Stimulated activated CD8-positive, alpha-beta memory T cell treated with anti-CD3 and anti-CD28 coated beads, Interleukin-4, amount 100 ng/mL, for 24 hours (primary cell): Measurements from ENCODE around the gene BDKRB2.

Experiments
- DNase-seq: peaks from one replicate; pipeline ENCODE4 v3.0.0-alpha.2; 2020; ENCODE audit warnings: low read depth

Gene BDKRB2

DNA sequence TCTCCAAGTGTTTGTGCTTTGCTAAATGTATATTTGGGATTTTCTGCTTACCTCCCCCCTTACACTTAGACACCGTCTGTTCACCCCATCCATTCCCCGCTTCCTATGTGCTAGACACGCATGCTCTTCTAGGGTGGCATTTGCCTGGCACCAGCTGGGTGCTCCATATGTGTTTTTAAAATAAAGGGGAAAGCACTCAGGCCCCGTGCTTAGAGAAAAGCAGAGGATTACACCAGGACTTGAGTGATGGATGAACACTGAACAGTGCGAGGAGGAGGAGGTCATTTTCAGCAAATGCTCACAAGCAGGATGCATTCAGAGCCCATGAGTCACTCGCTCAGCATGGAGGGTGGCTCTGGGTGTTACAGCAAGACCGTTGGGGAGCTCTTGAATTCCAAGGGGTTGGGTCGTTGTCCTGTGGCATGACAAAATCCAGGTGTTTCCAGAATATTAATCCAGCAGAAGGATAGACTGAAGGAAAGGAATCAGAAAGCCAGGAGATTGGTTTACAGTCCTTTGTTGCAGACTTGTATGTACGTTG, 48.4 kb downstream of the BDKRB2 start:
- no peak for DNase-seq

DNA sequence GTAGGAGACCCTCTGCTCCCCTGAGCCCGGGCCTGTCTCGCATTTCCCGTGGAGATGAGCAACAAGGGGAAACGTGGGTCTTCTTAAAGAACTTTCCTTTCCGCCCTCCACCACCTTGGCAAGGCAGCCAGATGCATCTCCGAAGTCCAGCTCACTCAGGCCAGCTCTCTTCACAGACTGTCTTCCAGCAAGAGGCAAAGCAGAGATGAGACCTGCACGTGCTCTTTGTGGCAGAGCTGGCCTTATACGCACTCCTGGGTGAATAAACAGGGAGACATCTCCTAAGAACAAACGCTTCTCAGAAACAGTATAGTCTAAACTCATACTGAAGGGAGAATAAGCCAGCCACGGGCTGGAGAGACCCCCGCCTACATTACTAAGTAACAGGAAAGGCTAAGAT, 50.0 kb downstream of the BDKRB2 start:
- no peak for DNase-seq

DNA sequence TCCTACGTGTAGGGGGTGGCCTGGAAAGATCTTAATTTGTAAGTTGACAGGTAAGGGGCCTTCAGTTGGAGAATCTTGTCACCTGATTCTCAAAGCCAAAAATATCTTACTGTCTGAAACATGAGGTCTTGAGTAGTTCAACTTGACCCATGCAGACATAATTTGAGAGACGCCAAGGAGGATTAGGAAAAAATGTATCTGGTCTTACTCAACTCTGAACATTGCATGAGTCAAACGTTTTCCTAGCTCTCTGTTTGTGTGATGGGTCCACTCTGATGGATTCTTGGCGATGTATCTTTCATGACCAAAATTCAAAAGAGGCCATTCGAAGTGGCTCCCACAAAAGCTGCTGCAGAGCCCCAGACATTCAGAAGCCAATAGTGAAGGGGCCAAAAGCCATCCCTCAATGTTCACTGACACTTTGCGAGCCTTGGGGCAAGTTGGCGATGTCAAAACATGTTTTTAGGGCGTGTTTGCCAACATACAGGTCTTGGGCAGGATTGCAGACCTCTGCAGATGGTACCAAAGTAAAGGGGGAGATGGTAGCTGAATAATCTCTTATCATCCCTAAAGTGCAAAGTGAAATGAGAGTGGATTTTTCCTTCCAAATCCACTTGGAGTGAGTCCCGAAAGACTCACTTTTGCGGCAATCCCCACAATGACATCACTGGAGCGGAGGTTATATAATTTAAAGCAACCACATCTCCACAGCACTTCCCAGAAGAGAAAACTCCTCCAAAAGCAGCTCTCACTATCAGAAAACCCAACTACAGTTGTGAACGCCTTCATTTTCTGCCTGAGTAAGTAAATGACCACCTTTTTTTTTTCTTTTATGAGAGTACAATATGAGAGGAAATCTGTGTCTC, 51.1 kb downstream of the BDKRB2 start, which contains the start of gene BDKRB1:
BDKRB1 (plus strand) TSS at position 710 of the 866 bp plus-strand sequence. CDS start 7,473 bp downstream, outside the sequence.
- no peak for DNase-seq

DNA sequence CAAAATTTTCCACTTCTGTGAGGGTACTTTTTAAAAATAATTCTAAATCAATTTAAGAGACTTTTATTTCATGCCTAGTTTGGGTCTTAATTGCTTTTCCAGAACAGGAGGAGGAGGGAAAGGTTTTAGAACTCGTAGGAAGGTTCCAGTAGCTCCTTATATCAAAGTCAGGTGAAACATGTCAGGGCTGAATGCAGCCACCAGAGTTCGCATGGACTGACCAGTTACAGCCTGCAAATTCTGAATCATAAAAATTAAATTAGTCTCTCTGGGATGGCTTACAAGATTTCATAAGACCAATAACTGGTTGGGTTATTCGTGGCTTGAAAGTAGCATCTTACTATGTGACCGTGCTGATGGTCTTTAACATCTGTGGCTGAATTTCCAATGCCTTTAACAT, 51.8 kb downstream of the BDKRB2 start:
- DNase-seq: no peak

DNA sequence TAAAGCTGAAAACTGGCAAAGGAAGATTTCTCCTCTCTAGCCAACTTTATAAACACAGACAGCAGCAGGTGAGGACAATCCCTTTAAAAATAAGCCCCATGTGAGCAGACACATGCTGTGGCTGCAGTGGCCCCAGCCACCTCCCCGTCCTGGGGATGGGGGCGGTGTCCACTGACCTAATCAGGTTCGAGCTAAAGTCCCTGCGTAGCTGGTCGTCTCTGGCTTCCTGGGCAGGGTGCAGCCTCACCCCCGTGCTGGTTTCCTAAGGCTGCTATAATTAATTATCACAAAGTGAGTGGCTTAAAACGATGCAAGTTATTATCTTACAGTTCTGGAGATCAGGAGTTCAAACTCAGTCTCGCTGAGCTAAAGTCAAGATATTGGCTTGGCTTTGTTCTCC, 52.4 kb downstream of the BDKRB2 start:
- DNase-seq: no peak

DNA sequence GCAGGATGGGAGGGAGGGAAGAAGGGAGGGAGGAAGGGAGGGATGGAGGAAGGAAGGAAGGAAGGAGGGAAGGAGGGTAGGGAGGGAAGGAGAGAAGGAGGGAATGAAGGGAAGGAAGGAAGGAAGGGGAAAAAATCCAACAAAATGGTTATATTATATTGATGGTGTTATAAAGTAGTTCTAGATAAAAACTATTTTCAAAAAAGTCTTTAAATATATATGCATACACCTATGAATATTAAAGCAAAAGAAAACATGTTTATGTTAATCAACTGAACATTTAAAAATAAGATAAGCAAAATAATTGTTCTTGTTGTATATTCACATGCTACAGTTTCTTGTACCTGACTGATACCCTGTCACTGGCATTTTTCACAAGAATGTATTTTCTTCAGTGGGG, 53.3 kb downstream of the BDKRB2 start:
- no peak for DNase-seq

DNA sequence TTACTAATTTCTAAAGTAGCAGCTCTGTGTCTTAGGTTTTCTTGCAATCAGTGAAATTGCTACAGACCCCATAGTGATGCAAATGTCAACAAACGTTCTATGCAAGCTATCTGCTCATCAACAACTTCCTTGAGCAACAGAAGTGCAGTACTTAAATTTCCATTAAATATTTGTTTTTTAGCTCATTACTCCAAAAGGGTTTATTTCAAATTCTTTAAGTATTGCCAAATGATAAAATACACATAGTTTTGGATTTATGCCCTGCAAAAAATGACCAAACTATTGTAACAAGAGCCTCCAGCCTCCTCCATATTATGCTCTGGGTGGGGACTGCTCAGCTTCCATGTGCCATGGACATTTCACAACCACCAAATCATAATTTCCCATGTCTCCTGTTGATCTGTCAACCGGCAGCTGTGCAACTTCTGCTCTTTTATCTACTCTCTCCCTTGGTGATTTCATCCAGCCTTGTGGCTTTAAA, 55.7 kb downstream of the BDKRB2 start:
- no peak for DNase-seq

DNA sequence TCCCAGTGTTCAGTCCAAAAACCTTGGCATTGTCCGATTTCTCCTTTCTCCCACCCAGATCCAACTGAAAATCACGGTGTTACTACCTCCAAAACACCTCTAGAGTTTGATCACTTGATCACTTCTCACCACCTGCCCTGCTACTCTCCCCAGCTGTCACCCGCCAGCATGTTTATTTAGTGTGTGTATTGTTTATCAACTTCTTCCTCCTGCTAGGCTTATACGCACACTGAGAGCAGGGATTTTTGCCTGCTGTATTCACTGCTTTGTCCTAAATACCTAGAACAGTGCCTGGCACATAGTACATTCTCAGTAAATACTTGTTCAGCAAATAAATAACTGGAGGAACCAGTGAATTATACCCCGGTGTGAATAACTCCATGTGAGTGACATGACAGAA, 56.4 kb downstream of the BDKRB2 start:
- no peak for DNase-seq

DNA sequence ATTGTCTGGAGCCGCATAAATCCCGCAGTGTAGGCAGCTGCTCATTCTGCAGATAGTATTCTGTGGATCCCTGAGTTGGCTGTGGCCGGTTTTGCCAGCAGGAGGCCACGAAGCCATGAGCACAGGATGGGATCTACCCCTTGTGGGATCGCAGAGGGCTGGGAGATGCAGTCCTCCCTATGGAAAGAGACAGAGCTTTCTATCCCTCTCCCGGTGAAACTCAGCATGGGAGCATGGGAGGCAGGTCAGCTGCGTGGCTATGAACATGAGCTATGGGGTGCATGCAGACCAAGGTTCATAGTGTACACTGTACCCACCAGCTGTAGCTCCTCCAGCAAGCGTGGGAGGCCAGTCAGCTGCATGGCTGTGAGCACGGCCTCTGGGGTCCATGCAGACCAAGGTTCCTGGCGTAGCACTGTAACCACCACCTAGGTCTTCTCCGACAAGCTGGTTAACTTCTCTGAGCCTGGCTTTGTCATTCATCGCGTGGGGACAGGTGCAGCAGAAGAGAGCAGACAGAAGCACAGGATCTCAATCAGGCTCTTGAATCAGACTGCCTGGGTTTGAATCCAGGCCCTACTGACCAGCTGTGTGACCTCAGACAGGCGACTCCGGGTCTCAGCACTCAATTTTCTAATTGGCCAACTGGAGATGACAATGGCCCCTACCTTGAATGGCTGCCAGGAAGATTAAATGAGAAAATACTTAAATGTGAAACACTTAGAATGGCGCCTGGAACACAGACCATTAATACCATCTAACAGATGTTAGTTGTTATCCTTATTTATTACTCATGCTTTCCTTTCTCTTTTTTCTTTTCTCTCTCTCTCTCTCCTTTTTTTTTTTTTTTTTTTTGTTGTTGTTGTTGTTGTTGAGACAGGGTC, 57.4 kb downstream of the BDKRB2 start:
- DNase-seq: no peak

DNA sequence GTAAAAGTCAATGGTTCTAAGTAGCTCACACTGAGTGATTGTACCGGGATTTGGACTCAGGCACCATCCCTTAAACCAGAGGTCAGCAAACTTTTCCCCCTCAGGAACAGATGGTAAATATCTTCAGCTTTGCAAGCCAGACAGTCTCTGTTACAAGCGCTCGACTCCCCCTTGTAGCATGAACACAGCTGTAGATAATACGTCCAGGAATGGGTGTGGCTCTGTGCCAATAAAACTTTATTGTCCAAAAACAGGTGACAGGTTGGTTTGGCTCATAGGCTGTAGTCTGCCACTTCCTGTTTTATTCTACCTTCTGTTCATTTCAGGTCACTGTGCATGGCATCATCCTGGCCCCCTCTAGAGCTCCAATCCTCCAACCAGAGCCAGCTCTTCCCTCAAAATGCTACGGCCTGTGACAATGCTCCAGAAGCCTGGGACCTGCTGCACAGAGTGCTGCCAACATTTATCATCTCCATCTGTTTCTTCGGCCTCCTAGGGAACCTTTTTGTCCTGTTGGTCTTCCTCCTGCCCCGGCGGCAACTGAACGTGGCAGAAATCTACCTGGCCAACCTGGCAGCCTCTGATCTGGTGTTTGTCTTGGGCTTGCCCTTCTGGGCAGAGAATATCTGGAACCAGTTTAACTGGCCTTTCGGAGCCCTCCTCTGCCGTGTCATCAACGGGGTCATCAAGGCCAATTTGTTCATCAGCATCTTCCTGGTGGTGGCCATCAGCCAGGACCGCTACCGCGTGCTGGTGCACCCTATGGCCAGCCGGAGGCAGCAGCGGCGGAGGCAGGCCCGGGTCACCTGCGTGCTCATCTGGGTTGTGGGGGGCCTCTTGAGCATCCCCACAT, 58.9 kb downstream of the BDKRB2 start:
- no peak for DNase-seq

DNA sequence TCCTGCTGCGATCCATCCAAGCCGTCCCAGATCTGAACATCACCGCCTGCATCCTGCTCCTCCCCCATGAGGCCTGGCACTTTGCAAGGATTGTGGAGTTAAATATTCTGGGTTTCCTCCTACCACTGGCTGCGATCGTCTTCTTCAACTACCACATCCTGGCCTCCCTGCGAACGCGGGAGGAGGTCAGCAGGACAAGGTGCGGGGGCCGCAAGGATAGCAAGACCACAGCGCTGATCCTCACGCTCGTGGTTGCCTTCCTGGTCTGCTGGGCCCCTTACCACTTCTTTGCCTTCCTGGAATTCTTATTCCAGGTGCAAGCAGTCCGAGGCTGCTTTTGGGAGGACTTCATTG, 59.5 kb downstream of the BDKRB2 start:
- DNase-seq: no peak

DNA sequence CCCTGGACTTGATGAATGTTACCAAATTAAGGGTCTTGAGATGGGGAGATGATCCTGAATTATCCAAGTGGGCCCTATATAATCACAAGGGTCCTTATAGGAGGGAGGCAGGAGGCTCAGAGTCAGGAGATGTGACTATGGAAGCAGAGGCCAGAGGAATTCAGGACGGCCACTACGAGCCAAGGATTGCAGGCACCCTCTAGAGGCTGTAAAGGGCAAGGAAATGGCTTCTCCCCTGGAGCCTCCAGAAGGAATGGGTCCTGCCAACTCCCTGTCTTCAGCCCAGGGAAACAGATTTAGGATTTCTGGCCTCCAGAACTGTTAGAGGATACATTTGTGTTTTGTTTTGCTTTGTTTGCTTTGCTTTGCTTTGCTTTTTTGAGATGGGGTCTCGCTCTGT, 60.2 kb downstream of the BDKRB2 start:
- no peak for DNase-seq

DNA sequence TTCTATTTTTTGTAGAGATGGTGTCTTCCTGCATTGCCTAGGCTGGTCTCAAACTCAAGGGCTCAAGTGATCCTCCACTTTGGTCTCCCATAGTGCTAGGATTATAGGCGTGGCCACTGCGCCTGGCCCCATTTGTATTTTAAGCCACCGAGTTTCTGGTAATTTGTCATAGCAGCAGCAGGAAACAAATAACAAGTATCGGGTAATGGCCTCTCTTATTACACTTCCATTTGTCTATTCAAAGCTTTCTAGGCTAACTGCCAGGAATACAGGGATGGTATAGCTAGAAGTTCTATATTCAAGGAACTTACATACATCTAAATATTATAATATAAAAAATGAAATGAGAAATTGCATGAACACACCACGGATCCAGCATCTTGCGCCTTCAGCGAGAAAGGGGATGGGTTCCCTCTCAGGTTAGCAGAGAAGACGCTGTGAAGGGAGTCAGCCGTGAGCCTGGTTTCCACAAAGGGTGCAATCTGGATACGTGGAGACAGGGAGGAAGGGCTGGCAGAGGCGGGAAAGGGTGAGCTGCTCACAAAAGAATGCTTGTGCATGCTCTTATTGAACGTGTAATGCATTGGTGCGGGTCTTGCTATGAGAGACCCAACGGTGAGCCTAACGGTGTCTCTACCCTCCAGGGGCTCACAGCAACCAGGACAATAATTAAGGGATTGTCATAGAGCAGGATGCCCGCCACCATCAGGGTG, 60.9 kb downstream of the BDKRB2 start:
- no peak for DNase-seq

DNA sequence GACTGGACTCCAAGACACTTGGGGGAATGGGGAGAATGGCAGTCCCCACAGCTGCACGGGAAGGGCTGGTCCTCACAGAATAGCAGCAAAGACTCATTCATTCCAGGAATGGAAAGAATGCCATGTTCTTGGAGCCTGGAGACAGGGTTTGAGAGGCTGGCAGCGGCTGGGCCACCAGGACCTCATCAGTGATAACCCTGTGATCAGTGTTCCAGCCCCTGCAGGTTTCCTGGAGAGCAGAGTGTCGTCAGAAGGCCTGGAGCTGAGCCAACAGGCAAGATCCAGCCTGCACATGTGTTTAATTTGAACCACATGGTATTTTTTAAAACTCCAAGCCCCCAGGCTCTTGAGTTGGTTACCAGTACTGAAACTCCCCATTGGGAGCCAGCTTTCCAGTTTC, 62.7 kb downstream of the BDKRB2 start:
- no peak for DNase-seq

DNA sequence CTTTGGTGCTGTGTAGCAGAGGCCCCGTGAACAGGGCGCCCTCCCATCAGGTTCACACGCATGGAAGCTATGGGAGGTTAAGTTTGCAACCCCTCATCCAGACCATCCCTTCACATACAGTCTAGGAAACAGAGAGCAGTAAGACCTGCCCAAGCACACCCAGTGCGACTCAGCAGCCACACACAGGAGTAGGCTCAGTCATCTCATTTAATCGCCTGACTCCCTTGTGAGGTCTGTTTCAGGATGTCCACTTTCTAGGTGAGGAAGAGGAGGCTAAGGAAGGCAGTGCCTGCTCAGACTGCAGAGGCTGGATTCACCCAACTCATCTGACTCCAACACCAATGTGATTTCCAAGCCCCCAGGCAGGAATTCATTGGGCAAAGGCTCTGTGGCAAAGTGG, 63.3 kb downstream of the BDKRB2 start:
- no peak for DNase-seq

DNA sequence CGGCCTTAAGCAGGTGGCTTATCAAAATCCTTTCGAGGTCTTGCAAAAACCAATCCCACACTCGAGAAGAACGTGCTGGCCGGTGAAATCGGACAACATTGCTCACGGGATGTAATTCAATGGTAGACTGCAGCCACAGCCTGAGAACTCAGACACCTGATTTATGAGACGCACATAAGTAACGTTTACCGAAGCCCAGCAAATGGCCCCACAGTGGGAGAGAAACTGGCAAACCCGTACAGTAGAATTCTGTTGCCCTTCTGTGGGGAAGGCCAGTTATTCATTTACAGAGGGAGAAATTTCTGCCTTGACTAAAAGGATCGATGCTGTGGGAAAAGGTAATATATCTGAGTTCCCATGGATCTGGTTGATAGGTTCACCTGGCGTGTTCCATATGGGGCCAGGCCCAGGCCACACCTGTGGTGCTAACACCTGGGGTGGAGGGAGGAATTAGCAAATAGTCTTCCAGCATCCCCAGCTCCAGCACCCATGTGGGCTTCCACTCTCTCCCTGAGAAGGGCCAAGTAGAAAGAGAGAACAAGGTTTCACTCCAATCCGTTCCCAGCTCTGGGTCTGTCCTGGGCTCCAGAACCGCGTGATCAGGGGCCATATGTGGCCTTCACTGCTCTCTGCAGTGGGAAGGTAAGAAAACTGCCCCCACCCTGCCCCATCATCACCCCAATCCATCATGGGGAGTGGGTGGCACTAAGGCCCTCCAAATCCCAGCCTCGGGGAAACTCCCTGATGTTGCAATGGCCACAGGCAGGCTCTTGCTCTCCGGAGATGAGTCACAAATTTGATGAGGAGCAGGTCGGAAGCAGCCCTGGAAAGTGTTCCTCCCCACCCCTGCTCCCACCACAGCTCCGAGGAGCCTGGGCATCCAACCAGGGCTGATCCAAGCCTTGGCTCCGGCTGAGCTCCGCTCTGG, 64.1 kb downstream of the BDKRB2 start:
- DNase-seq: no peak

DNA sequence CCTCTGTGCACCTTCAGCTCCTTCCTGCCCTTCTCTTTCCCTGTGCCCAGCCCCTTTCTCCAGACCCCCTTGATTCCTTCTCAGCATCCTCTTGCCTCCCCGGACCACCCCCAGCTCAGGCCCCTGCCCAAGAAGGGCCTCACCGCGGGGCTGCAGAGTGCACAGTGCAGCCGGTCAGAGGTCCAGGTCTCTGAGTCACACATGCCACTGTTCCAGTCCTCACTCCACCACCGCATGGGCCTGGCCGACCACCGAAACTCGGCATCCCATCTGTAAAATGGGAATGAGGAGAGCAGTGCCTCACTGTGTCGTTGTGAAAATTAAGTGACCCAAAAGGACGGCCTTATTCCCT, 64.7 kb downstream of the BDKRB2 start:
- no peak for DNase-seq

DNA sequence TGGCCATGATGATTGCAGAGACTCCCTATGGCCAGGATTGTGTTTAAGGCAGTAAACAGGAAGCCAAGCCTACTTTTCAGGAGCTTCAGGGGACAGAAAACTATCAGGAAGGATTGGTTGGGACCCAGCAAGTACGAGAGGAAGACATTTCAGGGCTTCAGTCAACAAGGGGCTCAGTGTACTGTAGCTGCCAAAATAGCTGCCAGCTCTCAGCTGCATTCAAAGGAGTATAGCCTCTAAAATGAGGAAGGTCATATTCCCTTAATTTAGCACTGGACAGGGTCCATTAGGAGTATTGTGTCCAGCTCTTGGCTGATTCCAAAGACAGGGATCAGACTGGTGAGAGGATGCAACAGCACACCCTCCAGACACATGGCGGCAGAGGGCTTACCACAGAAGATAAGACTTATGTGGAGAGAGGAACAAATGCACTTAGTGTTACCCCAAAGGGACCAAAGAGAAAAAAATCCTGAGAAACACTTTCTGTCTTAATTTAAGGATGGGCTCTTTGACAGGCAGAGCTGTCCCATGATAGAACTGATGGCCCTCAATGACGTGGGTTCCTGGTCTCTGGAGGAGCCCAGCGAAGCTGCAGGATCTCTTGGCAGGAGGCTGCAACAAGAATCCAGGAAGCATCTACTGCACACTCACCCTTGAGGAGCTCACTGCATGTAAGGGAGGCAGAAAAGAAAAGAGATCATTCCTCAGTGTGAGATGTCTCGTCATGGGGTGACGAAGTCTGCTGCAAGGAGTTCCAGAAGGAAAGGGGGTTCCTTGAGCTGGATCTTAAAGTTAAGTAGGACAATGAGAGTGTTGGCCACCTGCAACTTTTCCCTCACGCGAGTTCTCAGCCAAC, 66.2 kb downstream of the BDKRB2 start:
- DNase-seq: no peak

DNA sequence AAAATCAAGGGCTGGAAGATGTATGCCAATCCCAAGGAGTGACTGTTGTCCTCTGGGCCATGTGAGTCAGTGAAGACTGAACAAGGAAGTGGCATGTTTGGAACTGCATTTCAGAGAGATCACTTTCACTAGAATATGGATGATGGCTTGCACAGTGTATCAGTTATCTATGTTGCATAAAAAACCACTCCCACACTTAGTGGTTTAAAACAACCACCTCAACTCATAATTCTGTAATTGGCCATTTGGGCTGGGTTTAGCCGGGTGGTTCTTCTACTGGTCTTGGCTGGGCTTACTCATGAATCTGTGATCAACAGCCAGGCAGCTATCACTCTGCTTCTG, 66.8 kb downstream of the BDKRB2 start:
- DNase-seq: no peak
